ENCODE data around the gene RMRP. TPM values are rescaled to one million over a fixed set of nuclear protein-coding genes. Genes with fewer than 3 reads are reported as not detected.

The RMRP gene
- total RNA-seq, 4 donors from 2014 or later, result 3,539 to 11,174 (median 6,303) TPM

GRCh38 chr9:35696520-35697215, 38.8 kb upstream of the RMRP start:
- no peaks in the 10 kb centered on the region for H3K27me3 ChIP-seq
- peak; percentile 69 to 73 for DNase-seq
- no peaks in the 10 kb centered on the region for H3K9me3 ChIP-seq
- H3K27ac ChIP-seq, result peak overlapping the region; percentile 81 to 91 (median 86)
- H3K36me3 ChIP-seq, result peaks cover 45 to 51% of the 10 kb centered on the region in 2 donors
- intact Hi-C loops (cut with DNase I), result no loop called here
- H3K4me3 ChIP-seq (replicated peaks in 1 of 3), result no peak overlapping the region
- 32 to 42% methylated on average over 9 of the region's 9 CpGs for WGBS, 2 donors
- peak in 1 of 2 donors; percentile 50 for TF ChIP-seq POLR2A (IDR thresholded peaks at IDR 0.05)
- TF ChIP-seq CTCF (IDR thresholded peaks at IDR 0.05), result peak; percentile 75 to 97 (median 88)
- peaks cover 12 to 17% of the 10 kb centered on the region in 2 donors for H3K4me1 ChIP-seq

GRCh38 chr9:35695943-35696401, 38.2 kb upstream of the RMRP start:
- intact Hi-C loops (cut with DNase I), result no loop called here
- Histone ChIP-seq H3K9me3 (no peaks in the 10 kb centered on the region), H3K4me3 (replicated peaks in 1 of 3) (no peak overlapping the region), H3K36me3 (peaks cover 38 to 44% of the 10 kb centered on the region in 2 donors), H3K27ac (peak overlapping the region; percentile 64 to 91 (median 86)), H3K4me1 (peaks cover 12 to 17% of the 10 kb centered on the region in 2 donors), H3K27me3 (no peaks in the 10 kb centered on the region)
- TF ChIP-seq CTCF (IDR thresholded peaks at IDR 0.05) (no peak), POLR2A (IDR thresholded peaks at IDR 0.05) (no peak)
- DNase-seq, result no peak
- WGBS, 2 donors, result 98 to 100% methylated on average over 3 of the region's 3 CpGs

GRCh38 chr9:35691757-35692301, 34.0 kb upstream of the RMRP start:
- Histone ChIP-seq H3K4me1 (peaks cover 14% of the 10 kb centered on the region in 2 donors), H3K36me3 (peaks cover 0 to 2% of the 10 kb centered on the region in 2 donors), H3K4me3 (replicated peaks in 1 of 3) (no peak overlapping the region), H3K27ac (peak overlapping the region; percentile 85 to 94 (median 87)), H3K27me3 (no peaks in the 10 kb centered on the region), H3K9me3 (no peaks in the 10 kb centered on the region)
- no peak for DNase-seq
- intact Hi-C loops (cut with DNase I), result no loop called here
- WGBS, 2 donors, result 74 to 81% methylated on average over 13 of the region's 13 CpGs
- TF ChIP-seq POLR2A (IDR thresholded peaks at IDR 0.05), result no peak
- no peak for TF ChIP-seq CTCF (IDR thresholded peaks at IDR 0.05)

- H3K4me1 ChIP-seq, result peaks cover 9 to 12% of the 10 kb centered on the region in 2 donors
- intact Hi-C loops (cut with DNase I), result no loop called here
- H3K36me3 ChIP-seq, result no peaks in the 10 kb centered on the region
Measured at GRCh38 chr9:35691334-35691650, 33.5 kb upstream of the RMRP start.

More at GRCh38 chr9:35691334-35691650, 33.5 kb upstream of the RMRP start:
- DNase-seq, result no peak
- peak overlapping the region in 2 of 3 donors; percentile 78 to 92 for H3K4me3 ChIP-seq (replicated peaks in 1 of 3)
- TF ChIP-seq POLR2A (IDR thresholded peaks at IDR 0.05) (no peak), CTCF (IDR thresholded peaks at IDR 0.05) (no peak)
- no peaks in the 10 kb centered on the region for H3K9me3 ChIP-seq
- H3K27me3 ChIP-seq, result no peaks in the 10 kb centered on the region
- WGBS, 2 donors, result 32 to 39% methylated on average over 10 of the region's 10 CpGs
- H3K27ac ChIP-seq, result peak overlapping the region; percentile 85 to 94 (median 87)
